ENCODE results near the gene GOT2. TPM values are rescaled to one million over a fixed set of nuclear protein-coding genes. Genes with fewer than 3 reads are reported as not detected.

Gene GOT2
- polyA plus RNA-seq, 5 donors, result 52.1 to 58.4 (median 53.9) TPM

Other genes with a start within 250 kb of the GOT2 start
- gene NDRG4, start 234.2 kb downstream of the GOT2 start, polyA plus RNA-seq (ENCODE audit: insufficient read depth in 1 of 5, insufficient read length in 5 of 5, low replicate concordance in 1 of 5), result 10 to 100 TPM in 4 of 5 donors, 1 to 10 TPM in 1; 9.8 to 16.5 (median 12.9) TPM
- gene SETD6, start 218.8 kb downstream of the GOT2 start, polyA plus RNA-seq (ENCODE audit: insufficient read depth in 1 of 5, insufficient read length in 5 of 5, low replicate concordance in 1 of 5), result 10 to 100 TPM; 30.6 to 37.1 (median 34.8) TPM
- gene CNOT1, start 104.5 kb downstream of the GOT2 start, polyA plus RNA-seq (ENCODE audit: insufficient read depth in 1 of 5, insufficient read length in 5 of 5, low replicate concordance in 1 of 5), result 100 to 1,000 TPM; 173 to 200 (median 185) TPM
- gene SLC38A7, start 49.5 kb downstream of the GOT2 start, polyA plus RNA-seq (ENCODE audit: insufficient read depth in 1 of 5, insufficient read length in 5 of 5, low replicate concordance in 1 of 5), result 10 to 100 TPM; 10.9 to 12.1 (median 11.3) TPM